Activated CD4-positive, alpha-beta T cell treated with anti-CD3 and anti-CD28 coated beads for 1 hour (primary cell): Measurements from ENCODE around the gene SFSWAP.
"Not testable (repeated sequence)": the region's sequence is repeated elsewhere in the genome, so short reads cannot be mapped to it uniquely, and the experiment has no call there.

Experiments
- DNase-seq: peaks from one replicate; pipeline ENCODE4 v3.0.0-alpha.2; 2020

Gene SFSWAP

DNA sequence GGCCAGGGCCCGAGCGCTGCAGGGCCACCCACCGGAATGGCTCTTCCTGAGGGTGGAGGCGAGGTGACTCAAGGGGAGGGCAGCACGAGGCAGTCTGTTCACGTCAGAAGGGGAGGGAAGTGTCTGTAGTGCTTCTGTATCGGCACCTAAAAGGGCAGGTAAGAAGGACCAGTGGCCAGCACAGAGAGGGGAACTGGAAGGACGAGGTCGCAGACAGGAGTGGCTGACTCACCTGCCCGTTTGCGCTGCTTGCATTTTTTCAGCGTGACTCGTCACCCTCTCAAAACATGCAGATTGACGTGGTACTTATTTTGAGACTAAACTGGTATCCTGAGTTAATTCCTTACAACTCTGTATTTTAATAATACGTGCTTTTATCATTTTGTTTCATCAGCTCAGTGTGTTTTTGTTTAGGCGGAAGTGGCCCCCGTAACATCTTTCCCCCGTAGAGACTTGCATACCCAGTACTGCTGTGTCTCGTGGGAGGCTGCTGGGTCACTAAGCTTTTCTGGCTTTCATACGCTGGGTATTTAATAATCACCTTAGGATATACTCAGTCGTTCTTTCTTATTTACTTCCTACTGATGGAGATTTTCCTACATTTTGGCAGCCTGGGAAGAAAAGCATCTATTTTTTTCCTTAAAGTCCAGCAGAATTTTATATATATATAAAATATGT lies 26.4 kb downstream of the SFSWAP start:
- no peak for DNase-seq

DNA sequence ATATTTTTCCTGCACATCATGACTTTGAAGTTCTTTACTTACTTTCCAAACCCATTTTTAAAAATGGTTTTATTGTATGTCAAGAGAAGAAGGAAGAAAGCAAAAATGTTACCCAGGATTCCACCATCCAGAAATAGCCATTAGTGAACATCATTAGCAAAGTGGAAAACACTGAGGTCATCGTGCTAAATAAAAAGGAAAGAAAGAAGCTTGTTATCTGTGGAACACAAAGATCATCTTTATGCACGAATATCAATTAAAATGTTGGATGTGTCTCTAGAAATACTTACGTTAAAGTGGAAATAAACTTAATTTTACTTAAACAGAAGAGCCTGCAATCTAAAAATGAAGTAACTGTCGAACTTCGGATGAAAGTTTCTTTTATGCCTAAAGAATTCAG lies 27.3 kb downstream of the SFSWAP start:
- no peak for DNase-seq

DNA sequence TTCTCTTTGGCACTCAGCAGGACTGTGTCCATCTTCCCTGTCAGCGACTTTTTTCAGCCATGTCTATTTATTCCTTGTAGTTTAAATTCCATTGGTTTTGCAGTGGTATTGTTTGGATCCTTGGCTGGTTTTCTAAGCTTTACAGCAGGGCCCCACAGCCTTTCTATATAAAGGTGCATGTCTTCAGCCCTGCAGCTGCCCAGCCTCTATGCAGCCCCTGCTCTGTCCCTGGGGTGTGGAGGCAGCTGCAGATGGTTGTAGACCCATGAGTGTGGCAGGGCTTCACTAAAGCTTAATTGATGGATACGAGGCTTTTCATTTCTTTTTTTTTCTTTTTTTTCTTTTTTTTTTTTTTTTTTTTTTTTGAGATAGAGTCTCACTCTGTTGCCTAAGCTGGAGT lies 29.7 kb downstream of the SFSWAP start:
- no peak for DNase-seq

DNA sequence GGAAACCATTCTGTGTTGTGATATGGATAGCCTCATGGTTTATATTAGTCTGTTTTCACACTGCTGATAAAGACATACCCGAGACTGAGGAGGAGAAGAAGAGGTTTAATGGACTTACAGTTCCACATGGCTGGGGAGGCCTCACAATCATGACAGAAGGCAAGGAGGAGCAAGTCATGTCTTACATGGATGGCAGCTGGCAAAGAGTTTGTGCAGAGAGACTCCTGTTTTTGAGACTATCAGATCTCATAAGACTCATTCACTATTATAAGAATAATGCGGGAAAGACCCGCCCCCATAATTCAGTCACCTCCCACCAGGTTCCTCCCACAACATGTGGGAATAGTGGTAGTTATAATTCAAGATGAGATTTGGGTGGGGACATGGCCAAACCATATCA lies 31.9 kb downstream of the SFSWAP start:
- not testable (repeated sequence) for DNase-seq

DNA sequence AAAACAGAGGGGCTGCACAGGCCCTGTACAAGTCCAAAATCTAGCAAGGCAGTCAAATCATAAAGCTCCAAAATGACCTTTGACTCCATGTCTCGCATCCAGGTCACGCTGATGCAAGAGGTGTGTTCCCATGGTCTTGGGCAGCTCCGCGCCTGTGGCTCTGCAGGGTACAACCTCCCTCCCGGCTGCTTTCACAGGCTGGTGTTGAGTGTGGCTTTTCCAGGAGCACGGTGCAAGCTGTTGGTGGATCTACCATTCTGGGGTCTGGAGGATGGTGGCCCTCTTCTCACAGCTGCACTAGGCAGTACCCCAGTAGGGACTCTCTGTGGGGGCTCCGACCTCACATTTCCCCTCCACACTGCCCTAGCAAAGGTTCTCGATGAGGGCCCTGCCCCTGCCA lies 32.5 kb downstream of the SFSWAP start:
- not testable (repeated sequence) for DNase-seq

DNA sequence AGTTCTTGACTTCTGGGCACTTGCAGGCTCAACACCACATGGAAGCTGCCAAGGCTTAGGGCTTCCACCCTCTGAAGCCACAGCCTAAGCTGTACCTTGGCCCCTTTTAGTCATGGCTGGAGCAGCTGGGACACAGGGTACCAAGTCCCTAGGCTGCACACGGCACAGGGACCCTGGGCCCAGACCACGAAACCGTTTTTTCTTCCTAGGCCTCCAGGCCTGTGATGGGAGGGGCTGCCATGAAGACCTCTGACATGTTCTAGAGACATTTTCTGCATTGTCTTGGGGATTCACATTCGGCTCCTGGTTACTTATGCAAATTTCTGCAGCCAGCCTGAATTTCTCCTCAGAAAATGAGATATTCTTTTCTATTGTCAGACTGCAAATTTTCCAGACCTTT lies 33.0 kb downstream of the SFSWAP start:
- not testable (repeated sequence) for DNase-seq

GRCh38 chr12:131744675-131745074 lies 33.8 kb downstream of the SFSWAP start:
- DNase-seq = not testable (repeated sequence)

DNA sequence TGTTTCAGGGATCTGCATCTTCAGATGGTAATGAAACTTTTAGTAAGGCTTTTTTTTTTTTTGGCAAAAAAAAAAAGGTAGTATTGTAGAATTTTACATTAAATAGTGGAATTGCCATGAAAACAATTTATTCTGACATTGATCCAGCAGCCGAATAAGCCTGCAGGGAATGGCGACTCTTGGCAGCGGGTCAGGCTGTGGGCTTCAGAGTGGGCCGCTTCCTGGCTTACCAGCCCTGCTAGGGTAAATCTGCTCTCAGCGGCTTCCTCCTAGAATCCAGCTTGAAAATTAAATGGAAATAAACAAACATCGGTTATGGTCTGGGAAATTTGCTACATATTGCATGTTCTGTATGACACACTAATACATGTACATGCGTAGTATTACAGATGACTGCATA lies 34.8 kb downstream of the SFSWAP start:
- no peak for DNase-seq

DNA sequence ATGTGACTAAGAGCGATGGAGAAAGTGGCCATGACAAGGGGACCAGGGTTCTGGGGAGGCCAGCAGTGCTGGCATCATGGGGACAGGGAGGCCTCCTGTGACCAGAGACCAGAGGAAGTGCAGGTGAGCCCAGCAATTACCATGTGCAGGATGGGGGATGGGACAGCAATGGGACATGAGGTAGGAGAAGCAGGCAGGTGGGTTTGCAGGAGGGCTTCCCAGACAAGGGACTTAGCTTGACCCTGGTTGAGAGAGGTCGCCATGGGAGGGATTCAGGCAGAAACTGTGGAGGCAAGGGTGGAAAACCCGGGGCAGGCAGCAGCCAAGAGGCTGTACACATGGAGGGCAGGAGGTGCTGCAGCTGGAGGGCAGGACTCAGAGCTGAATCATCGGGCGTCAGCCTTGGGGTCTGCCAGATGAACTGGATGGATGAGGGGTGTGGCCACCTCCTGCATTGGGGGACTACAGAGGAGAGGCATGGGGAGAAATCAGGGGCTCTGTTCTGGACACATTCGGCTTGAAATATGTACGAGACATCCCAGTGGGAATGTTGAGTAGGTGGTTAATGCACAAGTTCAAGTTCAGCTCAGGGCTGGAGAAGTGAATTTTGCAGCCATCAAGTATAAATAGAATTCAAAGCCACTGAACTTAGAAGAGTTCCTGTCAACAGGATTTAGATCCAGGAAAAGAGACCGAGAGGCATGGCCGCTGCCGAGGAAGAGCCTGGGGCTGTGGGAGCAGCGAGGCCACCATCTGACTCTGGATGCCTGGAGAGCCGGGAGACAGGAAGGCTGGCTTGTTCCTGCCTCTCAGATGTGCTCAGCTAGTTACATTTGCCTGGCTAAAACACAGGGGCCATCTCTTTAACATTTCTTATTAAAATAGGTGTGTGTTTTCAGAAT lies 36.6 kb downstream of the SFSWAP start:
- no peak for DNase-seq

DNA sequence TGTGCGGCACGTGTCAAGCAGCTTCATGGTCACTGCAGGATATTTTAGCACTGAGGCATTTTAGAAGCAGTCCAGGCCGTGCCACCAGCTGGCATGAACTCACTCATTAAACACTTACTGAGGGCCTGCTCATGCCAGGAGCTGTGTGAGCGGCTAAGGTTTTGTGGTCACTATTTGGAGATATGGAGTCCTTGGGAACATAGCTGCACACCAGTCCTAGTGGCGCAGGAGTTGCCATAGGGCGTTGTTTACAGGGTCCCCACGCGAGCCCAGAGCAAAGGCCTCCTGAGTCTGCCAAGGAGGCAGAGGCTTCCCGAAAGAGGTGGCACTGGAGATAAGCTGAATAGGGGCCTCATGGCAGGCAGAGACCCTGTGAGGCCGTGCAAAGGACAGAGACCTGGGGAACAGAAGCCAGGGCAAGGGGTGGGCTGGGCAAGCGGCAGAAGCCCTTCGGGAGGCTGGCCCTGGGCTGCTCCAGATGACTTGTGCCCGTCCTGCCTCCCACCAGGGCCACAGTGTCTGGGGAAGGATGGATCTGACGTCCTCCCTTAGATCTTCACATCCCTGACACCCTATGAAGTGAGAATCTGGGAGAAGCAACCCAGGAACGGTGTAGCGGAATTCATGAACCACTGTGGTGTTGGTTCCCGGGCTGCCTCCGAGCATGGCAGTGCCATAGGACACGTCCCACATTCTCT lies 38.9 kb downstream of the SFSWAP start:
- DNase-seq = no peak

DNA sequence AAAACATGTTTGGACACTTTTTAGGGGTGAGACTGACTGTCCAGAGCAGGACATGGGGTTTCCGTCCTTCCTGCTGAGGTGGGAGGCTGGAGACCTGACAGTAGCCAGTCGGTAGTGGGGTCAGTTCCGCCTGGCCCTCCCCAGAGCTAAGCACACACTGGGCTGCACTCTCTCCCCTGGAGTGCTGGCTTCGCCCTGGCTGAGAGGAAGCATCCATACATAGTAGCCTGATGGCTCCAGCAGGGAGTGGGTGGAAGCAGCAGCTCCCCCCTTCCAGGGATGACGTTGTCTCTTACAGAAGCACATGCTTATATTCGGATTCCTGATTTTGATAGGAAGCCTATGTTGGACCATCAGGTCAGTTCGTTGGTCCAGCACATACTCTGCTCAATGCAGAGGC lies 40.4 kb downstream of the SFSWAP start:
- DNase-seq = no peak

DNA sequence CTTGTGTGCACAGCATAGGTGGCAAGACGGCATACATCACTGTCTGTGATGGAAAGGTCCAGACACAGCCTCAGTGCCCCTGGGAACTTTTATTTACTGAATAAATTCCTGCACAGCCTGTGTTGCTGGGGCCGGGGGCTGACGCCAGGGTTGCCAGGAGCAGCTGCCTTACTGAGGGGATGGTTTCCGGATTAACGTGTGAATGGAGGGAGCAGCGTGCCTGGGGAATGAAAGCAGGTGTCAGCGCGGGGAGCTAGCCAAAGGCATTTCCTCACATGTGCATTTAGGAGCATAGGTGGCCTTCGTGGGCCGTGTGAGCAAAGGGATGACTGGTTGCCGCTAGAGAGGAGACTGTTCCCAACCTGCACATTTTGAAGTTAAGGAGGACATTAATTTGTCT lies 41.6 kb downstream of the SFSWAP start:
- DNase-seq = no peak

DNA sequence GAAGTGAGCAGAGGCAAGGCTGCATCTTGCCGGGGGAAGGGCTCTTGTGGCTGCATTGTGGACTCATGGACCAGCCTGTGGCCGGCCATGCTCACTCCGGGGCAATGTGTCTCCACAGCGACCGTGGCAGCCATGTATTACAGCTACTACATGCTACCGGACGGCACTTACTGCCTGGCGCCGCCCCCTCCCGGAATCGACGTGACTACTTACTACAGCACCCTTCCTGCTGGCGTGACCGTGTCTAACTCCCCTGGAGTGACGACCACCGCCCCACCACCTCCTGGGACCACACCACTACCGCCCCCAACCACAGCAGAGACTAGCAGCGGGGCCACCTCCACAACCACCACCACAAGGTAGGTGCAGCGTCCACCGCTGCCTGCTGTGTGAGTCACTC lies 42.1 kb downstream of the SFSWAP start:
- DNase-seq = no peak

DNA sequence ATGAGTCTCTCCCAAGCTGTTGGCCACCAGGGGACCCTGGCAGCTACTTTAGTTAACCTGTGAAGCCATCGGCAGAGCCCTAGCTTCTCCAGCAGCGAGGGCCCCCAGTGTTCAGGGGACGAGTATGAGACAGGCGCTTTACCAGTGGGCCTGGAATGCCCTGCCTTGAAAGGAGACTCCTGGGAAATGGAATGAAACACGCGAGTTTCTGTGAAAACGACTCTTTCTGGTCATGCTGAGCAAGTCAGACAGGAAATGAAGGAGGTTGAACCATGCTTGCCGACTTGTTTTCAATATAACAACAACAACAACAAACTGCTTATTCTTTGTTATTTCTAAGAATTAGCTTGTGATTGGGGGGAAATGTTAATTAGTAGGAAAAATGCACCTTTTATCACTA lies 42.9 kb downstream of the SFSWAP start:
- no peak for DNase-seq

DNA sequence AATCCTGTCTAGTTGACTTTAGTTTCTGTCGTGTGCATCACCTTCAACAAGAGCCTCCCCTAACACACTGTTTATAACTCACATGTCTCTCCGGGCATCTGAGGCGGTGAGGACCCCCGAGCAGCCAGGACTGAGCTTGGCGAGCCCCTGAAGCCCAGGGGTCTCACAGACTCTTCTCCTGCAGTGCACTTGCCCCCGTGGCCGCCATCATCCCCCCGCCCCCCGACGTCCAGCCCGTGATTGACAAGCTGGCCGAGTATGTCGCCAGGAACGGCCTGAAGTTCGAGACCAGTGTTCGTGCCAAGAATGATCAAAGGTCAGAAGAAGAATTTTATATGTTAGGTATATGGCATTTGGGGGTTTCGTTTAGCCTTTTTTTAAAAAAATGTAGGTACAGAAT lies 43.3 kb downstream of the SFSWAP start:
- no peak for DNase-seq

DNA sequence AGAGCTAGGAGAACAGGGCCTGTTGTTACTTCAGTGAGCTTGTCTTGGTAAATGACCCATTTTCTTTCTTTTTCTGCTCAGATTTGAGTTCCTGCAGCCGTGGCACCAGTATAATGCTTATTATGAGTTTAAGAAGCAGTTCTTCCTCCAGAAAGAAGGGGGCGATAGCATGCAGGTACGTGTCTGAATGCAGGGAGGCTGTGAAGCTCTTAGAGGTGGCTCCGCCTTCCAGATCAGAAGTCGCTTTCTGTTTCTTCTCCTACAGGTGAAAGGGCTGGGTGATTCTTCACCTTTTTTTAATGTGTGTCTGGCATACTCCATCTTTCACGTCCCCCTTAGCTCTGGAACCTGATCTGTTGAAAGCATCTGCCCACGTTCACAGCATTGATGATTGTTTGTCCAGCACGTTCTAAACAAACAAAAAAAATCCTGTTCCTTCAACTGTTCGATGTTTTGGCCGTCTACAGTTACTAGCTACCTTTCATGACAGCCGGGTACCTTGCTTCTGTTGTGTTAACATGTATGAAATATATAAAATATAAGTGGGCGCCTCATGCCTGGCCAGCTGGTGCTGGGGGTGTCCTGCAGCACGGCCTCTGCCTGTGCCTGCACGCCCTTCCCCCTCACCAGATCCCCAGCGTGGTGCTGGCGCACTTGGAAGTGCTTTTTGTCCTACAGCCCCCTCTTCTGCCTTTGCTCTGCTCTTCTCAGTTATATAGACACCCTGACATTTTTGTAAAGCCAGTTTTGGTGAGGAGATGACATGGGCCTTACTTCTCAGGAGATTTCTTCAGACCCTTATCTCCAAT lies 44.6 kb downstream of the SFSWAP start:
- DNase-seq = no peak

DNA sequence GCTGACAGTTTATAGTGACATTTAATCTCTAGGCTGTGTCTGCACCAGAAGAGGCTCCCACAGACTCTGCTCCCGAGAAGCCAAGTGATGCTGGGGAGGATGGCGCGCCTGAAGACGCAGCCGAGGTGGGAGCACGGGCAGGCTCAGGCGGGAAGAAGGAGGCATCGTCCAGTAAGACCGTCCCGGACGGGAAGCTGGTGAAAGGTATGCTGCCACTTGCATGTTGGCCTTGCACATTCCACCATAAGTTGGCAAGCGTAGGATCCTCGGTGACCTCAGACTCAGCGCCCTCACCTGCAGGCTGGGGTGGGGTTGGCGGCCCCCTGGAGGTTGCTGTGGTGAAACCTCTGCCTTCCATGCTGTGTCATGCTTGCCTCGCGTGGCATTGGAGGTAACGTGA lies 45.6 kb downstream of the SFSWAP start:
- DNase-seq = no peak

DNA sequence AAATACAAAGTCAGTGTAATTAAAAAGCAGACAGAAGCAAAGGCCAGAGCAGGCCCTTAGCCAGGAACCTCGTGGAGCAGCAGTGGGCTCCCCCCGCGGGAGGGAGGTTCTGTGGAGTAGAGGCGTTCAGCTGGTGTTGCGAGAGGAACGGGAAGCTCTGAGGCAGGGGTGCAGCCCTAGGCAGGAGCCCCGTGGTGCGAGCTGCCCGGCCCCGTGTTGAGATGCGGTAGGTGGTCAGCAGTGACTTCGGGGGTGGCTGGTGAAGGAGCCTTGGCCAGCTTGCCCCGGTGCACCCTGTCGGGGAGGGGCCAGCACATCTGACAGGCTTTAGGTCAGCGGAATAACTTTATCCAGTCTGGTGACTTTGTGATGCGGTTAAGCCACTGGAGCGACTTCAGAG lies 46.2 kb downstream of the SFSWAP start:
- DNase-seq = no peak

DNA sequence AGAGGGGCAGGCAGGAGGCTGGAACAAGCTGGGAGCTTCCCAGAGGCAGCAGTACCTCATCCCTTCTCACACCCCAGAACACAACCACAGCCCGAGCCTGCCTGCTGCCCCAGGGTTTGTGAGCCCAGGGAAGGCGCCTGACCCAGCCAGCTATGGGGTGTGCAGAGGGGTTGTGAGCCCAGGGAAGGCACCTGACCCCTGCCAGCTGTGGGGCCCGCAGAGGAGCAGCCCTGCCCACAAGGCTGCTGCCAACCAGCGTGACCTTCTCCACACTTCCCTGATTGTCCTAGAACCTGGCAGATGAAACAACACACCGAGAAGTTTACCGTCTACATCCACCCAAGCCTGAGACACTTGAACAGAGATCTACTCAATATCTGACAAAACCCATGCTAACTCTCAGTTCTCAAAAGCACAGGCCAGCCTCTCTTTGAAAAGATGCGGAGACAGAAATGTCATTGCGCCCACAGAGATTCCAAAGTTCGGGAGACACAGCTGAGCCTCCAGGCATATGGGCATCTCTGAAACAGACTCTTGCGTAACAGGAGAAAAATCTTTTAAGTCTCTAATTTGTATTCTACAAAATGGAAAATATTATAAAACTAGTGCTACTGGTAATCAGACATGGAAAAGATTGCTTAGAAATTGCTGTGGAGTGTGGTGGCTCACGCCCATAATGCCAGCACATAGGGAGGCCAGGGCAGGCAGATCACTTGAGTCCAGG lies 47.3 kb downstream of the SFSWAP start:
- no peak for DNase-seq

GRCh38 chr12:131759176-131759575 lies 48.3 kb downstream of the SFSWAP start:
- no peak for DNase-seq

DNA sequence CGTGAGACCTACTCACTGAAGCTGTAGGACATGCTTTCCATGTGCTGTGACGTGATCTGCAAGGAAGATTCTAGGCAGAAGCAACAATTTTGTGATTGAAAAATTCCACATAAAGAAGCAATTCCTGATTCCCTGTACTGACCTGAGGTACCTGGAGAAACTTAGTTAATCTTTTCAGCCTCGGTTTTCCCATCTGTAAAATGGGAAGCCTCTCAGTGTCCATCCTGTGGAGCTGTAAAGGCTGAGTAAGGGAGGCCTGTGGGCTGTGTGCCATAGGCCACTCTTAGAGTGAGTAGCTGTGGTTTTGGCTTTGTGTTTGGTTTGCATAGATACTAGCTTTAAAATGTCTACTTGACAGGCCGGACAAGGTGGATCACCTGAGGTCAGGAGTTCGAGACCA lies 50.7 kb downstream of the SFSWAP start:
- DNase-seq = no peak

DNA sequence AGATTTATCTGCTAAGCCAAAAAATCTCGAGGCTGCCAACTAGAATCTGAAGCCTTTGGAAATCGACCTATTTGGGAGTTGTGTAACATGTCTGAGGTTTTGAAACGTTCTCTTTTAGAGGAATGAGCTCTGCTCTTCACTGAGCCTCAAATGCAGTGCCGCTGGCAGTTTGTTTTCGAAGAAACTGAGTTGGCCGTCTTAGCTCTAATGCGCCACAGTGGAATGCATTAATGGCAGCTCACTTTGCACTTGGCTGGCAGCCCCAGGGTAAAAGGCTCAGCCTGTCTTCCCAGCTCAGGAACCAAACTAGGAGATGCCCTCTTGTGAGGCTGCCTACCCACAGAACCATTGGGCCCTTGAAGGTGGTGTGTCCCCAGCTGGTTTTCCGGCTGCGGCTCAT lies 53.8 kb downstream of the SFSWAP start:
- DNase-seq = no peak
